ENCODE data around the gene HPN.

Gene HPN

GRCh38 chr19:35108730-35109129 is 67.2 kb downstream of the HPN start:
- no peak for DNase-seq

GRCh38 chr19:35109395-35110112 is 68.0 kb downstream of the HPN start:
- no peak for DNase-seq

GRCh38 chr19:35110974-35111373 is 69.5 kb downstream of the HPN start:
- DNase-seq = no peak

- DNase-seq = no peak
Measured at GRCh38 chr19:35112995-35113688, 71.6 kb downstream of the HPN start.

- DNase-seq = no peak
Measured at GRCh38 chr19:35114353-35115176, 73.0 kb downstream of the HPN start.

- no peak for DNase-seq
Measured at GRCh38 chr19:35115177-35115951, 73.8 kb downstream of the HPN start, which contains the start of gene FXYD3. TSS of gene FXYD3 (plus strand) at chr19:35115823. CDS start at chr19:35119377, 3,554 bp downstream.

All from NCI-H1436 (cell line).